H1 (cell line): ENCODE results near the gene SDC4.

Source experiments
- BRCA1 ChIP-seq: IDR thresholded peaks from 2 replicates; pipeline ENCODE4 v1.6.1; 2012; ENCODE audit warnings: low read depth, low read length, improper control_type of control experiment
- CREB1 ChIP-seq: IDR thresholded peaks from 2 replicates; pipeline ENCODE4 v1.6.1; 2012; ENCODE audit warnings: inconsistent platforms
- EGR1 ChIP-seq: IDR thresholded peaks from 2 replicates; pipeline ENCODE4 v1.6.1; 2011; ENCODE audit warnings: low read depth, low read length, borderline replicate concordance
- FOSL1 ChIP-seq: IDR thresholded peaks from 2 replicates; pipeline ENCODE4 v1.6.1; 2011; ENCODE audit warnings: mild to moderate bottlenecking, low read depth, low read length, moderate library complexity; ENCODE audit not compliant: insufficient read depth
- HDAC2 ChIP-seq, 2 experiments: fragments of 300-600 bp in 1 of 2; sonication (generic) in 1 of 2; IDR thresholded peaks; 2 replicates each; pipeline ENCODE4 v1.6.1; 2011 to 2012; ENCODE audit warnings: low read depth in 2 of 2, low read length in 2 of 2, mild to moderate bottlenecking in 2 of 2, moderate library complexity in 2 of 2, borderline replicate concordance in 1 of 2, inconsistent platforms in 1 of 2
- NANOG ChIP-seq: IDR thresholded peaks from 2 replicates; pipeline ENCODE4 v1.6.1; 2011; ENCODE audit warnings: low read length, low read depth, mild to moderate bottlenecking, inconsistent platforms; ENCODE audit not compliant: insufficient read depth, poor library complexity, severe bottlenecking
- NRF1 ChIP-seq: IDR thresholded peaks from 2 replicates; pipeline ENCODE4 v1.6.1; 2011; ENCODE audit warnings: mild to moderate bottlenecking, low read depth, low read length, improper control_type of control experiment
- POLR2A ChIP-seq, 2 experiments: IDR thresholded peaks; 1 replicate in 1 of 2; 2 replicates in 1 of 2; pipeline ENCODE4 v1.6.1; 2011; ENCODE audit warnings: low read depth in 2 of 2, low read length in 2 of 2, mild to moderate bottlenecking in 2 of 2; ENCODE audit errors: control extremely low read depth in 1 of 2
- POU5F1 ChIP-seq: IDR thresholded peaks from 2 replicates; pipeline ENCODE4 v1.6.1; 2011; ENCODE audit warnings: low read depth, mild to moderate bottlenecking, low read length, moderate library complexity
- RAD21 ChIP-seq, 2 experiments: IDR thresholded peaks in 1 of 2; conservative IDR thresholded peaks in 1 of 2; 2 replicates each; pipeline ENCODE4 v1.6.1; 2011; ENCODE audit warnings: low read depth in 2 of 2, low read length in 2 of 2, improper control_type of control experiment in 1 of 2, inconsistent platforms in 1 of 2, mild to moderate bottlenecking in 1 of 2, moderate library complexity in 1 of 2
- TAF1 ChIP-seq: IDR thresholded peaks from 2 replicates; pipeline ENCODE4 v1.6.1; 2011; ENCODE audit warnings: mild to moderate bottlenecking, low read depth, low read length
- TF ChIP-seq, protein P1 (sequence below), 3 experiments: IDR thresholded peaks; 1 replicate in 2 of 3; 2 replicates in 1 of 3; pipeline versions ENCODE4 v1.5.1 to v1.6.1; 2011; ENCODE audit warnings: low read length in 3 of 3, mild to moderate bottlenecking in 3 of 3, inconsistent platforms in 2 of 3, low read depth in 1 of 3, moderate library complexity in 1 of 3; ENCODE audit not compliant: insufficient read depth in 1 of 3; ENCODE audit errors: control extremely low read depth in 1 of 3
- TF ChIP-seq, protein P2 (sequence below): IDR thresholded peaks from 2 replicates; pipeline ENCODE4 v1.6.1; 2012; ENCODE audit warnings: inconsistent platforms

DNA sequence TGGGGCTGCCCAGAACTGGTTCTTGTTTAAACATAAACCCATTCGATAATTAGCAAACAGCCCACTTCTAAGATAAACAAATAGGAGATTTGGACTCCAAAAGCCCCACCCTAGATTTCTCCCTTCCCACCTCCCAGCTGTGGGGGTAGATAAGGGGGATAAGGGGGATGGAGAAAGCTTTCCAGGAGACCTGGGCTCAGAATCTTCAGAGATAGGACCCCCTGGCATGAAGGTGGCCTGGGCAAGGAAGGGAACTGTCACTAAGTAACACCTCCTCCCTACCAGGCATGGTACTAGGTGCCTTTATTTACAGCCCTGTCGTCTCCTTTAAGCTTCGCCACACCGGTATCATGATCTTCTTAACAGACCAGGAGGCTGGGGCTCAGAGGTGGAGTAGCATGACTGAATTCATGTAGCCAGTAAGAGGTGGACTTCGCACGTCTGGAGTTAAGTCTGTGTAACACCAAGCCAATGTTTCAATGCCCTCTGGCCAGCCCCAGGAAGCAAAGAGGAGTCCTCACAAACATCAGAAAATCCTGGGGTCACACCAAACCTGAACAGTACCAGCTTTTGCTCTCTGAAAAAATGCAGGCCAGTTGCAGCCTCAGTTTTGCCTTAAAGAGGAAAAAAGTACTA, 4.6 kb downstream of the SDC4 start:
- TF ChIP-seq RAD21 (IDR thresholded peaks at IDR 0.05 in 1 of 2, conservative IDR thresholded peaks at IDR 0.05 in 1 of 2; ENCODE audit: low read depth in 2 of 2, low read length in 2 of 2) (no peak), EGR1 (no peak), TAF1 (no peak), POLR2A (IDR thresholded peaks at IDR 0.05; ENCODE audit: control extremely low read depth in 1 of 2, low read depth in 2 of 2, low read length in 2 of 2) (no peak), BRCA1 (no peak), NRF1 (no peak), HDAC2 (IDR thresholded peaks at IDR 0.05; ENCODE audit: borderline replicate concordance in 1 of 2, low read depth in 2 of 2, low read length in 2 of 2) (no peak), FOSL1 (no peak), NANOG (no peak), POU5F1 (no peak), CREB1 (no peak)
- TF ChIP-seq, protein P1, sequence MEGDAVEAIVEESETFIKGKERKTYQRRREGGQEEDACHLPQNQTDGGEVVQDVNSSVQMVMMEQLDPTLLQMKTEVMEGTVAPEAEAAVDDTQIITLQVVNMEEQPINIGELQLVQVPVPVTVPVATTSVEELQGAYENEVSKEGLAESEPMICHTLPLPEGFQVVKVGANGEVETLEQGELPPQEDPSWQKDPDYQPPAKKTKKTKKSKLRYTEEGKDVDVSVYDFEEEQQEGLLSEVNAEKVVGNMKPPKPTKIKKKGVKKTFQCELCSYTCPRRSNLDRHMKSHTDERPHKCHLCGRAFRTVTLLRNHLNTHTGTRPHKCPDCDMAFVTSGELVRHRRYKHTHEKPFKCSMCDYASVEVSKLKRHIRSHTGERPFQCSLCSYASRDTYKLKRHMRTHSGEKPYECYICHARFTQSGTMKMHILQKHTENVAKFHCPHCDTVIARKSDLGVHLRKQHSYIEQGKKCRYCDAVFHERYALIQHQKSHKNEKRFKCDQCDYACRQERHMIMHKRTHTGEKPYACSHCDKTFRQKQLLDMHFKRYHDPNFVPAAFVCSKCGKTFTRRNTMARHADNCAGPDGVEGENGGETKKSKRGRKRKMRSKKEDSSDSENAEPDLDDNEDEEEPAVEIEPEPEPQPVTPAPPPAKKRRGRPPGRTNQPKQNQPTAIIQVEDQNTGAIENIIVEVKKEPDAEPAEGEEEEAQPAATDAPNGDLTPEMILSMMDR (IDR thresholded peaks at IDR 0.05; ENCODE audit: control extremely low read depth in 1 of 3, insufficient read depth in 1 of 3, low read depth in 1 of 3, low read length in 3 of 3), result no peak
- TF ChIP-seq, protein P2, sequence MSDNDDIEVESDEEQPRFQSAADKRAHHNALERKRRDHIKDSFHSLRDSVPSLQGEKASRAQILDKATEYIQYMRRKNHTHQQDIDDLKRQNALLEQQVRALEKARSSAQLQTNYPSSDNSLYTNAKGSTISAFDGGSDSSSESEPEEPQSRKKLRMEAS, result no peak
